ENCODE measurements around the gene DCTN3.

- TF ChIP-seq EP300 (IDR thresholded peaks at IDR 0.05; ENCODE audit: borderline replicate concordance) (no peak), NFIC (IDR thresholded peaks at IDR 0.05) (no peak), CEBPB (IDR thresholded peaks at IDR 0.05) (no peak), MAX (IDR thresholded peaks at IDR 0.05) (no peak)
These were observed 31.3 kb downstream of the DCTN3 start for GRCh38 chr9:34588671-34589635.

Data from Ishikawa (cell line).